IMR-90 (cell line): ENCODE results near the gene ERBB4. TPM values are rescaled to one million over a fixed set of nuclear protein-coding genes. Genes with fewer than 3 reads are reported as not detected.

ENCODE experiments used
- ATAC-seq: fragments of 200-7000 bp; cut with Tn5 transposase; 2 replicates; pipeline ENCODE4 v1.9.1; 2020; ENCODE audit warnings: low read depth, mild to moderate bottlenecking, moderate library complexity
- BruUV-seq: library from RNA; stranded (reverse); fragments of 400-500 nt; replicated peaks from 2 replicates; lab custom pipeline; 2021; lab: Mats Ljungman, UMichigan
- CTCF ChIA-PET: fragments of 300-600 bp; formaldehyde crosslinking; extraction: SDS; loops from one replicate; lab custom pipeline; 2021; ENCODE audit warnings: antibody characterized with exemption; lab: Yijun Ruan, JAX
- POLR2A ChIA-PET: fragments of 300-600 bp; sonication (Branson Sonifier 250); formaldehyde crosslinking; loops from one replicate; lab custom pipeline; 2022; ENCODE audit warnings: antibody characterized with exemption; ENCODE audit not compliant: unreplicated experiment; lab: Charles Lee
- DNase-seq: peaks from one replicate; pipeline ENCODE4 v3.0.0; 2013
- H2AFZ ChIP-seq: replicated peaks from 2 replicates; pipeline ENCODE3; 2013; ENCODE audit warnings: low read length, mild to moderate bottlenecking; ENCODE audit not compliant: poor library complexity
- H2AK5ac ChIP-seq: 2 replicates; pipeline ENCODE4 v1.6.1; 2013; ENCODE audit warnings: low read depth, low read length, inconsistent platforms
- H2AK9ac ChIP-seq: replicated peaks from 2 replicates; pipeline ENCODE3; 2013; ENCODE audit warnings: mild to moderate bottlenecking, low read depth, low read length, moderate library complexity; ENCODE audit not compliant: poor library complexity
- H2BK120ac ChIP-seq: 2 replicates; pipeline ENCODE4 v1.6.1; 2013; ENCODE audit warnings: low read depth, low read length, inconsistent platforms
- H2BK15ac ChIP-seq: 3 replicates; pipeline ENCODE4 v1.6.1; 2013; ENCODE audit warnings: low read depth, low read length, inconsistent platforms
- H2BK20ac ChIP-seq: 2 replicates; pipeline ENCODE4 v1.6.1; 2013; ENCODE audit warnings: low read depth, mild to moderate bottlenecking, inconsistent platforms, low read length, moderate library complexity
- H2BK5ac ChIP-seq: 2 replicates; pipeline ENCODE4 v1.6.1; 2013; ENCODE audit warnings: mild to moderate bottlenecking, low read depth, low read length, inconsistent platforms; ENCODE audit not compliant: poor library complexity, severe bottlenecking
- H3K14ac ChIP-seq: replicated peaks from 2 replicates; pipeline ENCODE4 v1.6.1; 2013; ENCODE audit warnings: low read depth, low read length, inconsistent platforms
- H3K18ac ChIP-seq: 2 replicates; pipeline ENCODE4 v1.6.1; 2013; ENCODE audit warnings: low read depth, low read length, control low read depth
- H3K23ac ChIP-seq: 2 replicates; pipeline ENCODE4 v1.6.1; 2013; ENCODE audit warnings: low read depth, low read length, inconsistent platforms
- H3K27ac ChIP-seq: 2 replicates; pipeline ENCODE4 v1.5.1; 2013; ENCODE audit warnings: mild to moderate bottlenecking, control low read depth, low read length; ENCODE audit not compliant: insufficient read depth
- H3K27me3 ChIP-seq: 2 replicates; pipeline ENCODE4 v1.6.1; 2013; ENCODE audit warnings: low read length; ENCODE audit not compliant: control insufficient read depth, insufficient read depth
- H3K36me3 ChIP-seq: 2 replicates; pipeline ENCODE4 v1.6.1; 2013; ENCODE audit warnings: low read length, mixed read lengths; ENCODE audit not compliant: control insufficient read depth, insufficient read depth
- H3K4ac ChIP-seq: 2 replicates; pipeline ENCODE4 v1.6.1; 2013; ENCODE audit warnings: low read depth, low read length, inconsistent platforms
- H3K4me1 ChIP-seq: 2 replicates; pipeline ENCODE4 v1.6.1; 2013; ENCODE audit warnings: low read length, mixed read lengths; ENCODE audit not compliant: control insufficient read depth, insufficient read depth
- H3K4me2 ChIP-seq: 2 replicates; pipeline ENCODE4 v1.6.1; 2013; ENCODE audit warnings: low read depth, mild to moderate bottlenecking, control low read depth, low read length, moderate library complexity
- H3K4me3 ChIP-seq: 2 replicates; pipeline ENCODE4 v1.5.1; 2013; ENCODE audit warnings: low read depth, mild to moderate bottlenecking, control low read depth, low read length, moderate library complexity; ENCODE audit not compliant: insufficient read depth
- H3K56ac ChIP-seq: 2 replicates; pipeline ENCODE4 v1.6.1; 2013; ENCODE audit warnings: low read length, inconsistent platforms; ENCODE audit not compliant: insufficient read depth; ENCODE audit errors: extremely low read depth
- H3K79me1 ChIP-seq, 2 experiments: 2 replicates each; pipeline ENCODE4 v1.6.1; 2013; ENCODE audit warnings: low read length in 2 of 2, inconsistent platforms in 1 of 2, low read depth in 1 of 2
- H3K9ac ChIP-seq: 2 replicates; pipeline ENCODE4 v1.6.1; 2013; ENCODE audit warnings: low read depth, low read length, control low read depth
- H3K9me1 ChIP-seq: 2 replicates; pipeline ENCODE4 v1.6.1; 2013; ENCODE audit warnings: low read length, inconsistent platforms; ENCODE audit not compliant: insufficient read depth
- H3K9me3 ChIP-seq: 2 replicates; pipeline ENCODE4 v1.6.1; 2013; ENCODE audit warnings: low read length; ENCODE audit not compliant: control insufficient read depth, insufficient read depth
- H4K20me1 ChIP-seq: 2 replicates; pipeline ENCODE4 v1.6.1; 2013; ENCODE audit warnings: low read length, inconsistent platforms; ENCODE audit not compliant: insufficient read depth
- H4K5ac ChIP-seq: 2 replicates; pipeline ENCODE4 v1.6.1; 2013; ENCODE audit warnings: mild to moderate bottlenecking, low read depth, low read length, control low read depth
- H4K8ac ChIP-seq, 2 experiments: 2 replicates each; pipeline ENCODE4 v1.6.1; 2013; ENCODE audit warnings: low read depth in 2 of 2, low read length in 2 of 2, control low read depth in 1 of 2, inconsistent platforms in 1 of 2
- H4K91ac ChIP-seq: 2 replicates; pipeline ENCODE4 v1.6.1; 2013; ENCODE audit warnings: low read depth, low read length, inconsistent platforms; ENCODE audit not compliant: insufficient read depth
- BHLHE40 ChIP-seq: fragments of 150-350 bp; IDR thresholded peaks from 2 replicates; pipeline ENCODE4 v1.6.1; 2016; ENCODE audit warnings: mild to moderate bottlenecking, low read depth, low read length
- CHD1 ChIP-seq: IDR thresholded peaks from 2 replicates; pipeline ENCODE4 v1.6.1; 2012; ENCODE audit warnings: low read depth, low read length, improper control_type of control experiment
- CTCF ChIP-seq: conservative IDR thresholded peaks from 2 replicates; pipeline ENCODE4 v1.5.1; 2012; ENCODE audit warnings: mild to moderate bottlenecking, low read depth, low read length, improper control_type of control experiment
- ELK1 ChIP-seq: fragments of 150-350 bp; IDR thresholded peaks from 2 replicates; pipeline ENCODE4 v1.6.1; 2016; ENCODE audit warnings: low read depth, mild to moderate bottlenecking, low read length, moderate library complexity, borderline replicate concordance
- FOS ChIP-seq: fragments of 150-350 bp; IDR thresholded peaks from 2 replicates; pipeline ENCODE4 v1.6.1; 2016; ENCODE audit warnings: low read depth, low read length
- MXI1 ChIP-seq: IDR thresholded peaks from 2 replicates; pipeline ENCODE4 v1.6.1; 2012; ENCODE audit warnings: low read depth, mild to moderate bottlenecking, low read length, moderate library complexity, borderline replicate concordance
- NFE2L2 ChIP-seq: fragments of 150-350 bp; IDR thresholded peaks from 2 replicates; pipeline ENCODE4 v1.6.1; 2016; ENCODE audit warnings: low read depth, mild to moderate bottlenecking, low read length
- POLR2A ChIP-seq: IDR thresholded peaks from 2 replicates; pipeline ENCODE4 v1.6.1; 2012; ENCODE audit warnings: mild to moderate bottlenecking, low read depth, low read length
- RAD21 ChIP-seq: IDR thresholded peaks from 2 replicates; pipeline ENCODE4 v1.6.1; 2012; ENCODE audit warnings: low read length, improper control_type of control experiment
- RFX5 ChIP-seq: IDR thresholded peaks from 2 replicates; pipeline ENCODE4 v1.8.0; 2012; ENCODE audit warnings: low read depth, mild to moderate bottlenecking, low read length, moderate library complexity
- USF2 ChIP-seq: fragments of 150-350 bp; IDR thresholded peaks from 2 replicates; pipeline ENCODE4 v1.6.1; 2017; ENCODE audit warnings: mild to moderate bottlenecking, antibody characterized with exemption, low read length, low read depth
- WGBS, 2 experiments: methylation state at CpG; one replicate each; pipeline versions ENCODE4 v1.1.5 to v1.1.7; 2013; ENCODE audit warnings: missing lambda C conversion rate in 2 of 2; ENCODE audit not compliant: insufficient read length in 1 of 2; ENCODE audit errors: extremely low coverage in 2 of 2; 5-methylcytosine and 5-hydroxymethylcytosine counted together
- dilution Hi-C: fragments of 300-500 bp; cut with HindIII; formaldehyde crosslinking; loops from one replicate; pipeline ENCODE4 v1.14.3; 2018; ENCODE audit warnings: low sequenced_read_pairs; ENCODE audit not compliant: unreplicated experiment
- in situ Hi-C: fragments of 300-500 bp; cut with MboI; formaldehyde crosslinking; loops from 3 replicates; pipeline ENCODE4 v1.14.3; 2019; ENCODE audit warnings: low sequenced_read_pairs, inconsistent platforms, mixed read lengths
- intact Hi-C: fragments of 100-400 bp; cut with micrococcal nuclease; formaldehyde crosslinking; loops from 2 replicates; pipeline ENCODE4 v1.10.0; 2022
- polyA plus RNA-seq, 3 experiments: library from polyadenylated mRNA; depleted of rRNA; stranded (reverse); fragments of >200 nt; gene quantifications; 2 replicates each; pipeline ENCODE4 v1.2.3, GENCODE V29; 2012; ENCODE audit warnings: low replicate concordance in 1 of 3
- total RNA-seq: library from RNA; depleted of rRNA; stranded (reverse); fragments of >200 nt; gene quantifications from 2 replicates; pipeline ENCODE4 v1.2.3, GENCODE V29; 2012

The ERBB4 gene
- total and polyA plus RNA-seq, 2 of the 4 experiments (the other 2 are of a cell fraction) = not detected

- no peak overlapping the region for H2BK120ac ChIP-seq
- H2AK9ac ChIP-seq = no peak overlapping the region
- no peak overlapping the region for H3K18ac ChIP-seq
- no peak overlapping the region for H3K4me3 ChIP-seq
- no peak overlapping the region for H3K23ac ChIP-seq
- H3K14ac ChIP-seq = no peak overlapping the region
- no peak overlapping the region for H2BK15ac ChIP-seq
- no peak overlapping the region for H2BK20ac ChIP-seq
- H3K27me3 ChIP-seq = no peaks in the 10 kb centered on the region
- no peaks in the 10 kb centered on the region for H3K9me1 ChIP-seq
- no peaks in the 10 kb centered on the region for H3K9me3 ChIP-seq
- no CpG with 5 or more reads among the region's 4 CpGs for WGBS, 2 experiments
- no peak overlapping the region for H2AK5ac ChIP-seq
- DNase-seq = peak; percentile 1
- H3K4me1 ChIP-seq = no peaks in the 10 kb centered on the region
- no peak overlapping the region for H4K5ac ChIP-seq
- H3K56ac ChIP-seq = no peak overlapping the region
- ChIA-PET POLR2A (no interaction called here), CTCF (no interaction called here)
- dilution Hi-C loops = no loop called here
- H4K8ac ChIP-seq = no peak overlapping the region
- in situ Hi-C loops = no loop called here
- no peak overlapping the region for H2AFZ ChIP-seq
- H3K9ac ChIP-seq = no peak overlapping the region
- ATAC-seq = no peak
- H2BK5ac ChIP-seq = no peak overlapping the region
- TF ChIP-seq BHLHE40 (no peak), MXI1 (no peak), CTCF (no peak), USF2 (no peak), POLR2A (no peak), RAD21 (no peak), ELK1 (no peak), FOS (no peak), NFE2L2 (no peak), RFX5 (no peak), CHD1 (no peak)
- no peak overlapping the region for H4K91ac ChIP-seq
- H3K4ac ChIP-seq = no peak overlapping the region
- H4K20me1 ChIP-seq = no peaks in the 10 kb centered on the region
- H3K4me2 ChIP-seq = no peak overlapping the region
- BruUV-seq = no TSS peak
- no peaks in the 10 kb centered on the region for H3K36me3 ChIP-seq
- no peak overlapping the region for H3K27ac ChIP-seq
- no peaks in the 10 kb centered on the region for H3K79me1 ChIP-seq
- intact Hi-C loops = no loop called here
Measured at GRCh38 chr2:212421556-212422334, 116.9 kb downstream of the ERBB4 start.
